Measurements from ENCODE around the gene RAMAC. TPM values are rescaled to one million over a fixed set of nuclear protein-coding genes. Genes with fewer than 3 reads are reported as not detected.

The RAMAC gene
- total RNA-seq, 4 donors from 2014 or later = 12.8 to 13.9 (median 13.8) TPM

GRCh38 chr15:83015361-83015760 lies 29.4 kb downstream of the RAMAC start:
- TF ChIP-seq CTCF (IDR thresholded peaks at IDR 0.05; ENCODE audit: low read depth) = no peak

GRCh38 chr15:83016906-83017305 lies 30.9 kb downstream of the RAMAC start:
- TF ChIP-seq CTCF (IDR thresholded peaks at IDR 0.05; ENCODE audit: low read depth) = no peak

GRCh38 chr15:83018436-83018835 lies 32.4 kb downstream of the RAMAC start:
- no peak for TF ChIP-seq CTCF (IDR thresholded peaks at IDR 0.05; ENCODE audit: low read depth)

- TF ChIP-seq CTCF (IDR thresholded peaks at IDR 0.05; ENCODE audit: low read depth) = no peak
These were observed 44.0 kb downstream of the RAMAC start for GRCh38 chr15:83030021-83030420.

GRCh38 chr15:83036253-83036652 lies 50.2 kb downstream of the RAMAC start:
- no peak for TF ChIP-seq CTCF (IDR thresholded peaks at IDR 0.05; ENCODE audit: low read depth)

GRCh38 chr15:83039206-83039605 lies 53.2 kb downstream of the RAMAC start:
- no peak for TF ChIP-seq CTCF (IDR thresholded peaks at IDR 0.05; ENCODE audit: low read depth)

Other genes starting within 250 kb of the RAMAC start
- gene FSD2, start 180.1 kb upstream of the RAMAC start, total RNA-seq = not detected
- 10 to 100 TPM in 1 of 4 donors, 1 to 10 TPM in 3; 7.7 to 11.5 (median 8.7) TPM for gene WHAMM, start 176.6 kb upstream of the RAMAC start, total RNA-seq
- 1 to 10 TPM; 3.6 to 9.8 (median 7.4) TPM for gene HOMER2, start 33.5 kb upstream of the RAMAC start, total RNA-seq
- 10 to 100 TPM; 12.1 to 23.9 (median 12.9) TPM for gene C15orf40, start 25.4 kb downstream of the RAMAC start, total RNA-seq
- 10 to 100 TPM; 62.0 to 93.7 (median 78.9) TPM for gene BTBD1, start 81.0 kb downstream of the RAMAC start, total RNA-seq
- 10 to 100 TPM in 3 of 4 donors, 1 to 10 TPM in 1; 9.5 to 34.3 (median 14.0) TPM for gene TM6SF1, start 121.4 kb downstream of the RAMAC start, total RNA-seq
- 10 to 100 TPM; 17.7 to 32.2 (median 29.4) TPM for gene HDGFL3, start 221.6 kb downstream of the RAMAC start, total RNA-seq